Measurements from ENCODE around the gene ARHGAP45.
"Not testable (repeated sequence)": the region's sequence is repeated elsewhere in the genome, so short reads cannot be mapped to it uniquely, and the experiment has no call there.

Gene ARHGAP45

GRCh38 chr19:1105873-1106840, 39.2 kb downstream of the ARHGAP45 start:
- DNase-seq (ENCODE audit: low spot score), result no peak

- no peak for DNase-seq (ENCODE audit: low spot score)
These were observed 40.1 kb downstream of the ARHGAP45 start for GRCh38 chr19:1106841-1107660.

GRCh38 chr19:1107661-1108261, 40.8 kb downstream of the ARHGAP45 start:
- no peak for DNase-seq (ENCODE audit: low spot score)

- no peak for DNase-seq (ENCODE audit: low spot score)
These were observed 41.5 kb downstream of the ARHGAP45 start for GRCh38 chr19:1108291-1109031.

- DNase-seq (ENCODE audit: low spot score), result no peak
These were observed 42.1 kb downstream of the ARHGAP45 start for GRCh38 chr19:1109032-1109551.

- DNase-seq (ENCODE audit: low spot score), result no peak
These were observed 43.0 kb downstream of the ARHGAP45 start for GRCh38 chr19:1109697-1110671.

- no peak for DNase-seq (ENCODE audit: low spot score)
These were observed 44.1 kb downstream of the ARHGAP45 start for GRCh38 chr19:1110809-1111640.

GRCh38 chr19:1111641-1112267, 44.8 kb downstream of the ARHGAP45 start:
- DNase-seq (ENCODE audit: low spot score), result no peak

- no peak for DNase-seq (ENCODE audit: low spot score)
These were observed 45.5 kb downstream of the ARHGAP45 start for GRCh38 chr19:1112268-1113029.

GRCh38 chr19:1113030-1113985, 46.3 kb downstream of the ARHGAP45 start:
- peak; percentile 93 for DNase-seq (ENCODE audit: low spot score)

- DNase-seq (ENCODE audit: low spot score), result no peak
These were observed 47.1 kb downstream of the ARHGAP45 start for GRCh38 chr19:1113986-1114483.

GRCh38 chr19:1114728-1115127, 47.8 kb downstream of the ARHGAP45 start:
- DNase-seq (ENCODE audit: low spot score), result not testable (repeated sequence)

- DNase-seq (ENCODE audit: low spot score), result no peak
These were observed 48.9 kb downstream of the ARHGAP45 start for GRCh38 chr19:1115646-1116420.

GRCh38 chr19:1116726-1117581, 50.0 kb downstream of the ARHGAP45 start:
- no peak for DNase-seq (ENCODE audit: low spot score)

GRCh38 chr19:1117654-1118053, 50.7 kb downstream of the ARHGAP45 start:
- DNase-seq (ENCODE audit: low spot score), result no peak
